Activated CD8-positive, alpha-beta memory T cell treated with anti-CD3 and anti-CD28 coated beads, Interleukin-2, amount 50 U/mL, for 1 hour (primary cell): Measurements from ENCODE around the gene ARHGAP10.
"Not testable (repeated sequence)": the region's sequence is repeated elsewhere in the genome, so short reads cannot be mapped to it uniquely, and the experiment has no call there.

Experiments
- DNase-seq: peaks from one replicate; pipeline ENCODE4 v3.0.0-alpha.2; 2020; ENCODE audit errors: extremely low read depth

Gene ARHGAP10

GRCh38 chr4:147851135-147851534 is 119.2 kb downstream of the ARHGAP10 start:
- no peak for DNase-seq

DNA sequence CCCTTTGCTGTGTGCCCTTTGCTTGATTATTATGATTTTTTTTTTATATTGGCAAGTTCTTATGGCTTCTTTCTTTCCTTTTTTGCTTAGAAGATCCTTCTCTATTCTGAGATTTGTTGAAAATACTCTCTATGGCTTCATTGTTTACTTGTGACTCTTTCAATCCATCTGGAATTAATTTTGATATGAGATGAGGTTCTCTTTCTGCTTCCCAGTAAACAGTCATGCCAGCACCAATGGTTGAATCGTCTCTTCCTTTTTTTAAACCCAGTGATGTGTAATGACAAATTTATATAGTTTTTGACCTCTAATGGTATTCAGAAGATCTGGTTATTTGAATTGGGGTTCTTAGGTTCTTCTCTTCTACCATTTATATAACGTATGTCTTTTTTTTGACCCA is 121.8 kb downstream of the ARHGAP10 start:
- no peak for DNase-seq

DNA sequence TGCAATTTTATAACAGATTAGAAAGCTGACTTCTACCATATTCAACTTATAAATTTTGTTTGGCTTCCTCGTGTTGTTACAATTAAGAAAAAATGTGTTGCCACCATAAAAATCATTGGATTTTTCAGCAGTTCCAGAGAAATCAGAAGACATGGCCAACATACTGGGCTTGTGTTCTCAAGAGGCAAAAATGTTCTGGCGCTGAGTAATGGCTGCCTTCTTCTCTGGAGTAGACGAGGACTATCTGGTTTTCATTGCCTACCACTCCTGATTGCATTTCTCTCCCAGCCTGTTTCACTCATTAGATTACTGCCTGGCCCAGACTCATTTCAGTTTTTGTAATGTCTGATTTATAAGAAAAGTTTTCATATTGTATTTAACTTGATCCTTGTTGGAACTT is 122.3 kb downstream of the ARHGAP10 start:
- no peak for DNase-seq

GRCh38 chr4:147855571-147856009 is 123.7 kb downstream of the ARHGAP10 start:
- DNase-seq: no peak

DNA sequence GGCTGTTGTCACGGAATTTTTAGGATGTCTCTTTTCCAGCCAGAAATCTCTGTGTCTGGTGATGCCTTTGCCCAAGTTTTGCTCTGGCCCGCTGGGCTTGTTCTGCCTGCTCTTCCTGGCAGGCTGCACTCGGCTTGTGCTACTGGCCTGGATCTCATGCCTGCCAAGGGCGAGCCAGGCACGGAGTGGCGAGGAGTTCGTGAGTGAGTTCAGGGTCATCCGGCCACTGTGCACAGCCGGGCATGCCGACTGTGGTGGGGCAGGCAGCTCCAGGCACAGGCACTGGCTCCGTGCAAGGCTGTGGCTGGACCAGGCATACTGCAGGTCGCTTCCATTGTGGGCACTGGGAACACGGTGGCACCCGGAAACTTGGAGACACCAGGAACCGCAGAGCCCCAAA is 129.1 kb downstream of the ARHGAP10 start:
- no peak for DNase-seq

- DNase-seq: no peak
Measured at GRCh38 chr4:147862043-147862692, 130.3 kb downstream of the ARHGAP10 start.

DNA sequence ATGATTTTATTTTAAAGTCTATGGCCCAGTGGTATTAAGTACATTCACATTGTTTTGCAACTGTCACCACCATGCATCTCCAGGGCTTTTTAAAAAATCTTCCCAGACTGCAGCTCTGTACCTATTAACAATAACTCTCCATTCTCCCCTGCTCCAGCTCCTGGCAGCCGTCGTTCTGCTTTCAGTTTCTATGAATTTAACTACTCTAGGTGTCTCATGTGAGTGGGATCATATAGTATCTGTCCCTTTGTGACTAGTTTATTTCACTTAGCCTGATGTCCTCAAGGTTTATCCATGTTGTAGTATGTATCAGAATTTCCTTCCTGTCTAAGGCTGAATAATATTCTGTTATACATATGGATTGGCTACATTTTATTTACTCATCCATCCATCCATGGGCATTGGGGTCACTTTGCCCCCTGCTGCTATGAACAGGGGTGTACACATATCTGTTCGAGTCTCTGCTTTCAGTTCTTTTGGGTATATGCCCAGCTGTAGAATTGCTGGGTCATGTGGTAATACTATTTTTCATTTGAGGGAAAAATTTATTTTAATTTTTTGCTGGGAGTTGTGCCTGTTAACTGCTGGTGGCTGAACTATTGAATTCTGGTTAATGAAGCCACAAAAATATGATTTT is 131.3 kb downstream of the ARHGAP10 start:
- DNase-seq: no peak

- DNase-seq: no peak
Measured at GRCh38 chr4:147863808-147864472, 132.1 kb downstream of the ARHGAP10 start.

DNA sequence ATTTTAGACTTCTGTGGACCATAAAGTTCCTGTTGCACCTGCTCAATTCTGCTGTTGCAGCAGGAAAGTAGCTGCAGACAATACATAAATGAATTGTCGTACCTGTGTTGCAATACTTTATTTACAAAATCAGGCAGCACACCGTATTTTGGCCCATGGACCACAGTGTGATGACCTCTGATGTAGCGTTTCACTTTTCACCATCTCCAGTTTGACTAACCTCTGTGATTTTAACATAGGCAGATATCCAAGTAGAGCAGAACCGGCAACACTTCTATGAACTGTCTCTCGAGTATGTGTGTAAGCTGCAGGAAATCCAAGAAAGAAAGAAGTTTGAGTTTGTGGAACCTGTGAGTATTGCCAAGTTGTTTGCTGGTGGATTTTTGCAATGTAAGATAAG is 132.7 kb downstream of the ARHGAP10 start:
- DNase-seq: no peak

DNA sequence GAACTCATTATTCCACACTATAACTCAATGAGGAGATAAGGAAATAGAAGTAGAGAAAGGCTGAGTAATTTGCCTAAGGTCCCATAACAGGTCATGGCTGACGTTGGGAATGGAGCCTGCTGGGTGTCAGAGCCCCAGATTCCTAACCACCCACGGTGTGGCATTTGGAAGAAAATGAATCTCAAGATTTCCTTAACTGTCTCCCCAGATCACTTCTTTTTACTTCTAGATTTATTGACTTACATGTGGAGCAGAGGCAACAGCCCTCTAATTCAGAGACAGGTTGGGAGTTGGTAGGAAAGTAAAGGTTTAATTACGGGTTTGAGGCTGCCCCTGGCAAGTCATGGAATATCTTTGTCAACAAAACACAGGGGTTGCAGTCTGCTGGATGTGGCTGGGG is 134.0 kb downstream of the ARHGAP10 start:
- no peak for DNase-seq

GRCh38 chr4:147866532-147867271 is 134.8 kb downstream of the ARHGAP10 start:
- DNase-seq: peak; percentile 74

- no peak for DNase-seq
Measured at GRCh38 chr4:147874109-147874508, 142.2 kb downstream of the ARHGAP10 start.

DNA sequence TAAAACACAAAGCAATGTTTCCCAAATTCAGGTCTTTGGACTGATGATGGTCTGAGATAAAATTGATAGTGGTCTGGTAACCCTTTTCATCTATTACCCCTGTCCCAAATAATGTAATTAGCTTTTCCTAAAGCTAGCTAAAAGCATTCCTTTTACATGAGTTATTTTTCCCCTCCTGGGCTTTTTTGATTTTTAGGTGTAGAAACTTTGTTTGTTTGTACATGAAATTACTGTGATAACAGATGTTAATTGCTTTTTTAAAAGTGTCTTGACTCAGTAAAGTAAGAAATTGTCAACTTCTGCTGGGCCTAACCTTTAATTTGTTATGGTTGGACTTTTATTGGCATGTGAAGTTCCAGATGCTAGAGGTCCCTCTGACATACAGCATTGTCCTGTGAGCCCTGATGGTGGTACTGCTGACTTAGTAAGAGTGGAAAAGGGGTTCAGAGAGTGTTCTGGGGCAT is 145.5 kb downstream of the ARHGAP10 start:
- DNase-seq: no peak

GRCh38 chr4:147879676-147880075 is 147.8 kb downstream of the ARHGAP10 start:
- DNase-seq: no peak

GRCh38 chr4:147880511-147880910 is 148.6 kb downstream of the ARHGAP10 start:
- DNase-seq: no peak

GRCh38 chr4:147884536-147884935 is 152.6 kb downstream of the ARHGAP10 start:
- no peak for DNase-seq

DNA sequence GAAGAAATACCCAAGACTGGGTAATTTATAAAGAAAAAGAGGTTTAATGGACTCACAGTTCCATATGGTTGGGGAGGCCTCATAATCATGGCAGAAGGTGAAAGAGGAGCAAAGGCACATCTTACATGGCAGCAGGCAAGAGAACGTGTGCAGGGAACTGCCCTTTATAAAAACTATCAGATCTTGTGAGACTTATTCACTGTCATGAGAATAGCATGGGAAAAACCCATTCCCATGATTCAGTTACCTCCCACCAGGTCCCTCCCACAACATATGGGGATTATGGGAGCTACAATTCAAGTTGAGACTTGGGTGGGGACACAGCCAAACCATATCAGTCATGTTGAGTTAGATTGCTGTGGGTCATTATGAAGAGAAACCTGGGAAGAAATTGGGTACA is 153.3 kb downstream of the ARHGAP10 start:
- not testable (repeated sequence) for DNase-seq

DNA sequence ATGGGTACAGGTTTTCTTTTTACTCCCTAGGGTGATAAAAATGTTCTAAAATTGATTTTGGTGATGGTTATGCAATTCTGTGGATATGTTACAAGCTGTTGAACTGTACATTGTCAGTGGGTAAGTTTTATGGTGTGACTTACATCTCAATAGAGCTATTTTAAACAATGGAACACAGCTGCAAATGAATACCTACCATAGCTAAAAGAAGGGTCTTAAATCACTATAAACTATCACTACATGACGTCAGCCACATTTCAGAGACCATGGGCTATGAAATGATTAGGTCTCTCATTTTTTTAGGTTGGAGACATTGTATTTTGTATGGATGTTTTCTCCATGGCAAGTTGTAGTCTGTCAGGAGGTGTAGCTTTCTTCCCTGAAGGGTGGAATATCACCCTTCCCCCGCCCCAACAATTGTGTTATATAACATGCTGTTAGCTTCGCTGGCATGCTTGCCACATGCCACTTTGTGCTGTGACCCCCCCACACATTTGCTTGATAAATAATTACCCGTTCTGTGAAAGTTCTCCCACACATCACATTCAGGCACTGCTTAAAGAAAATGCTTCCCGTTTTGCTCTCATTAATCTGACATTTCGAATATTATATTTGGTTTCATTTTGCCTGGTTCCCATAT is 159.7 kb downstream of the ARHGAP10 start:
- DNase-seq: no peak

DNA sequence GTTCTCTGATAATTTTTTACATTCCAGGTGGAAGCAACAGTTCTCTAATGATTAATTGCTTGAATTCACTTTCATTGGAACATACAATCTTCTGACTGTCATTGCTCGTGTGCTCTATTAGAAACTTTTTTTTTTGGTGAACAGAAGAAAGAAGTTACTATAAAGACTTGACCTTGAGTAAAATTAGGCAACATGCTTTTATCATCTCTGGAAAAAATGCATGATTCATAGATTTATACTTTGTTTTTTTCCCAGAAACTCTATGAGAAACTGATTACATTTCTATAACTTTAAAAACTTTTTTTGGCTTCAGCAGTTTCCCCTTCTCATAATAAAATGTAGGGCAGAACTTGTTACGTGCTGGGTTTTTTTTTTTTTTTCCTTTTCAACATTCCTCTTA is 167.6 kb downstream of the ARHGAP10 start:
- no peak for DNase-seq

- no peak for DNase-seq
Measured at GRCh38 chr4:147901388-147901787, 169.5 kb downstream of the ARHGAP10 start.

- DNase-seq: no peak
Measured at GRCh38 chr4:147901916-147902315, 170.0 kb downstream of the ARHGAP10 start.

DNA sequence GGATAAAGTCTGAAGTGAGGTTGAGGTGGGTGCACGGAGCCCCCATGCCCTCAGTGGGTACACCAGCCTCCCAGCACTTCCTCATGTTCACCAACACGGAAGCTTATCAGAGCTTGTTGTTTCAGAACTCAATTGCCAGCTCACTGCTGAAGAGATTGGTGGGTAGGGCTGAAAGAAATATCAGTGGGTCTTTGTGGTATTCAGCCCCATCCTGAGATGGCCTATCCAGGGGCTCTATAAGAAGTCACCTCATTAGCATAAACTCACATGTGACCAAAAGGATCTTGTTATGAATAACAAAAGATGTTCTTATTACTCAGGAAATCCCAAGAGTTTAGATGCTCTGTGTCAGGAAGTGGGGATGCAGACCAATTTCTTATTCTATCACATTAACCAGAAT is 177.3 kb downstream of the ARHGAP10 start:
- no peak for DNase-seq
